ENCODE measurements around the gene RPS23. TPM values are rescaled to one million over a fixed set of nuclear protein-coding genes. Genes with fewer than 3 reads are reported as not detected.

Gene RPS23
- total RNA-seq, 2 experiments from 2014 or later, result 3,299 to 3,303 TPM

DNA sequence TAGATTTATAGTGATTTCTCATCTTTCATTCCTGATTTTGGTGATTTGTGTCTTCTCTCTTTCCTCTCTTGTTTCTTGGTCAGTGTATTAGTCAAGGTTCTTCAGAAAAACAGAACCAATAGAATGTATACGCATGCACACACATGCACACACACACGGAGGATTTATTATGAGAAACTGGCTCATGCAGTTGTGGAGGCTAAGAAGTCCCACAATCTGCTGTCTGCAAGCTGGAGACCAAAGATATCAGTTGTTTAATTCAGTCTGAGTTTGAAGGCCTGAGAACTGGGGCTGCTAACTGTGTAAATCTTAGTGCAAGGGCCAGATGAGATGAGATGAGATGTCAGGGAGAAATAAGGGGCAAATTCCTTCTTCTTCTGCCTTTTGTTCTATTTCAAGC lies 5.7 kb upstream of the RPS23 start:
- ChIA-PET POLR2A (no interaction called here), CTCF (interaction anchor here (1.0 kb wide), 2 partner anchors 8 to 28 kb away, joined by 3 read pairs; no protein-coding TSS in a partner anchor)
- DNase-seq (no peak), ATAC-seq (no peak)
- Mint-ChIP-seq H3K36me3 (ENCODE audit: low read depth) (no peaks in the 10 kb centered on the region), H3K4me3 (no peak overlapping the region), H3K9me3 (no peaks in the 10 kb centered on the region), H3K4me1 (ENCODE audit: low read depth) (peaks cover 9% of the 10 kb centered on the region), H3K27ac (no peak overlapping the region), H3K27me3 (no peaks in the 10 kb centered on the region)
- TF ChIP-seq, protein P1, sequence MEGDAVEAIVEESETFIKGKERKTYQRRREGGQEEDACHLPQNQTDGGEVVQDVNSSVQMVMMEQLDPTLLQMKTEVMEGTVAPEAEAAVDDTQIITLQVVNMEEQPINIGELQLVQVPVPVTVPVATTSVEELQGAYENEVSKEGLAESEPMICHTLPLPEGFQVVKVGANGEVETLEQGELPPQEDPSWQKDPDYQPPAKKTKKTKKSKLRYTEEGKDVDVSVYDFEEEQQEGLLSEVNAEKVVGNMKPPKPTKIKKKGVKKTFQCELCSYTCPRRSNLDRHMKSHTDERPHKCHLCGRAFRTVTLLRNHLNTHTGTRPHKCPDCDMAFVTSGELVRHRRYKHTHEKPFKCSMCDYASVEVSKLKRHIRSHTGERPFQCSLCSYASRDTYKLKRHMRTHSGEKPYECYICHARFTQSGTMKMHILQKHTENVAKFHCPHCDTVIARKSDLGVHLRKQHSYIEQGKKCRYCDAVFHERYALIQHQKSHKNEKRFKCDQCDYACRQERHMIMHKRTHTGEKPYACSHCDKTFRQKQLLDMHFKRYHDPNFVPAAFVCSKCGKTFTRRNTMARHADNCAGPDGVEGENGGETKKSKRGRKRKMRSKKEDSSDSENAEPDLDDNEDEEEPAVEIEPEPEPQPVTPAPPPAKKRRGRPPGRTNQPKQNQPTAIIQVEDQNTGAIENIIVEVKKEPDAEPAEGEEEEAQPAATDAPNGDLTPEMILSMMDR (IDR thresholded peaks at IDR 0.05), result no peak
- intact Hi-C loops (cut with micrococcal nuclease), result no loop called here

DNA sequence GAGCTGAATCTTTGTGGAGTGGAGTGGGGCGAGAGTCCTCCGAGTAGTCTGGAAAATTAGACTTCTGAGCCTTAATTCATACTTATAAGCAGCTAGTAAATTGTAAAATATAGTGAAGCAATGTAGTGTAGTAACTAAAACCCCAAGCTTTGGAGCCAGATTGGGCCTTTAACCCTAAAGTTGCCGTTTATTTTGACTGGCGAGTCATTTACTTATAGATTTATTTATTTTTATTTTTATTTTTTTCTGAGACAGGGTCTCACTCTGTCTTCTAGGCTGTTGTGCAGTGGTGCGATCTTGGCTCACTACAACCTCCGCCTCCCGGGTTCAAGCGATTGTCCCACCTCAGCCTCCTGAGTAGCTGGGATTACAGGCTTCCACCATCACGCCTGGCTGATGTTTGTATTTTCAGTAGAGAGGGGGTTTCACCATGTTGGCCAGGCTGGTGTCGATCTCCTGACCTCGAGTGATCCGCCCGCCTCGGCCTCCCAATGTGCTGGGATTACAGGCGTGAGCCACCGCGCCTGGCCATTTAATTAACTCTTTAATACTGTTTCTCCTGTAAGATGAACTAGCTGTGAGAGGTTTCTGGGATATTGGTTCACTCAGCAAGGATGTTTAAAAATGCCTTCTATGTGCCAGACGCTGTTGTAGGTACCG lies 687 bp upstream of the RPS23 start:
- ATAC-seq, result no peak
- Mint-ChIP-seq H3K27me3 (no peaks in the 10 kb centered on the region), H3K27ac (peak overlapping the region; percentile 100), H3K36me3 (ENCODE audit: low read depth) (peaks cover 45% of the 10 kb centered on the region), H3K4me3 (peak overlapping the region; percentile 89), H3K9me3 (no peaks in the 10 kb centered on the region), H3K4me1 (ENCODE audit: low read depth) (peaks cover 33% of the 10 kb centered on the region)
- intact Hi-C loops (cut with micrococcal nuclease), result no loop called here
- ChIA-PET CTCF (interaction anchor here (1.8 kb wide), 1 partner anchor 35 kb away, joined by 4 read pairs; no protein-coding TSS in a partner anchor), POLR2A (interaction anchor here (0.9 to 2.0 kb wide), 7 partner anchors 9 to 528 kb away, joined by 3 to 10 read pairs (median 4); no protein-coding TSS in a partner anchor)
- TF ChIP-seq, protein P1 (IDR thresholded peaks at IDR 0.05), result no peak
- no peak for DNase-seq

DNA sequence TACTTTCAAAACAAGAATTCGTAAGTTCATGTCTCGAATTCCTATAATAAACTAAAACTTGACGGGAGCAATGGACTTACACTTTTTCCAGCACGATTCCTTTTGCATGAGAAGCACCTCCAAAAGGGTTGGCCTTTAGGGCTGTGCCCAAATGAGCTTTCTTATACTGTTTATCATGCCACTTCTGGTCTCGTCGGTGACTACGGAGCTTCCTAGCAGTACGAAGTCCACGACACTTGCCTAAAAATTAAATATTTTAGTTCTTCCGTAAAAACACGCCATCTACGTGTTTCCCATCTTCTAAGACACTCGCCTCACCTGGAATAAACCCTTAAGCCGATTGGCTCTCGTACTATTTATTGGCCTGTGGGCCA lies 554 bp downstream of the RPS23 start:
- Mint-ChIP-seq H3K9me3 (no peaks in the 10 kb centered on the region), H3K4me1 (ENCODE audit: low read depth) (peaks cover 43% of the 10 kb centered on the region), H3K27me3 (no peaks in the 10 kb centered on the region), H3K4me3 (peak overlapping the region; percentile 89), H3K36me3 (ENCODE audit: low read depth) (peaks cover 58% of the 10 kb centered on the region), H3K27ac (peak overlapping the region; percentile 100)
- CTCF ChIA-PET, result interaction anchor here (1.8 kb wide), 1 partner anchor 36 kb away, joined by 4 read pairs; no protein-coding TSS in a partner anchor
- ATAC-seq (no peak), DNase-seq (no peak)
- POLR2A ChIA-PET, result interaction anchor here (0.7 to 2.0 kb wide), 10 partner anchors 8 to 696 kb away, joined by 3 to 10 read pairs (median 4); partner anchors contain the start of gene ATG10
- TF ChIP-seq, protein P1 (IDR thresholded peaks at IDR 0.05), result no peak
- intact Hi-C loops (cut with micrococcal nuclease), result no loop called here

DNA sequence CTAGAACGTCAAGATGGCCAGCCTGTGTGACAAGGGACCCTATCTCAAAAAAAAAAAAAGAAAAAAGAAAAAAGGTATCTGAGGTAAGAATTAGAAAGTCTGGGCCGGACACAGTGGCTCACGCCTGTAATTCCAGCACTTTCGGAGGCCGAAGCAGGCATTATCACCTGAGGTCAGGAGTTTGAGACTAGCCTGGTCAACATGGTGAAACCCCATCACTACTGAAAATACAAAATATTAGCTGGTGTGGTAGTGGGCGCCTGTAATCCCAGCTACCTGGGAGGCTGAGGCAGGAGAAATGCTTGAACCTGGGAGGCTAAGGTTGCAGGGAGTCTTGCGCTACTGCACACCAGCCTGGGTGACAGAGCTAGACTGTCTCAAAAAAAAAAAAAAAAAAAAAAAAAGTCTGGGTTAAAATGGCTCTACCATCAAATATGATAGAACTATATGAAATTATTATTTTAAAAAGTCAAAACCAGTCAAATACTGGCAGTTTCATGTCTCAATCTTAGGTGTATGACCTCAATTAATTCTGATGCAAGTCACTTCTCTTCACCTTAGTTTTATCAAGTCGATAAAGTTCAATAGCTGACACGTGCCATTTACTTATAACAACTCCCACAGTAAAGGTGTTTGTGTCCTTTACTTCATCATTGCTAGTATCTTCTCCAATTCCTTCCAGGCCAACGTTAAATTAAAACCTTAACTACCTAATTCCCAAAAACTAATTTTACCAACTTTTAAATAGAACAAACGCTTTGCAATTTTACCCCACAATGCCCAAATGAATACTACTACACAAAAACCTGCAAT lies 1.1 kb downstream of the RPS23 start:
- H3K4me3 Mint-ChIP-seq, result peak overlapping the region; percentile 89
- ATAC-seq (no peak), DNase-seq (no peak)
- ChIA-PET CTCF (no interaction called here), POLR2A (interaction anchor here (0.7 to 2.0 kb wide), 8 partner anchors 9 to 695 kb away, joined by 3 to 10 read pairs (median 4); partner anchors contain the start of gene ATG10)
- TF ChIP-seq, protein P1 (IDR thresholded peaks at IDR 0.05), result no peak
- peaks cover 47% of the 10 kb centered on the region for H3K4me1 Mint-ChIP-seq (ENCODE audit: low read depth)
- H3K27ac Mint-ChIP-seq, result peak overlapping the region; percentile 100
- intact Hi-C loops (cut with micrococcal nuclease), result no loop called here
- no peaks in the 10 kb centered on the region for H3K9me3 Mint-ChIP-seq
- peaks cover 61% of the 10 kb centered on the region for H3K36me3 Mint-ChIP-seq (ENCODE audit: low read depth)
- H3K27me3 Mint-ChIP-seq, result no peaks in the 10 kb centered on the region

All from activated CD8-positive, alpha-beta T cell treated with anti-CD3 and anti-CD28 coated beads for 36 hours (primary cell).